Astrocyte of the spinal cord (primary cell): ENCODE measurements around the gene LRRIQ1.

Experiments used
- DNase-seq: peaks from one replicate; pipeline ENCODE4 v3.0.0; 2011; ENCODE audit warnings: low read depth, low spot score
- H3K4me3 ChIP-seq: 2 replicates; pipeline ENCODE4 v1.5.1; 2011; ENCODE audit warnings: low read depth, mild to moderate bottlenecking, low read length, moderate library complexity
- in situ Hi-C: cut with HindIII; loops from 2 replicates; pipeline ENCODE4 v1.10.0; 2017; ENCODE audit warnings: low sequenced_read_pairs
- TF ChIP-seq, protein P1 (sequence below): IDR thresholded peaks from 2 replicates; pipeline ENCODE4 v1.5.1; 2012; ENCODE audit warnings: low read depth, mild to moderate bottlenecking, low read length, inconsistent platforms

LRRIQ1 gene, protein sequence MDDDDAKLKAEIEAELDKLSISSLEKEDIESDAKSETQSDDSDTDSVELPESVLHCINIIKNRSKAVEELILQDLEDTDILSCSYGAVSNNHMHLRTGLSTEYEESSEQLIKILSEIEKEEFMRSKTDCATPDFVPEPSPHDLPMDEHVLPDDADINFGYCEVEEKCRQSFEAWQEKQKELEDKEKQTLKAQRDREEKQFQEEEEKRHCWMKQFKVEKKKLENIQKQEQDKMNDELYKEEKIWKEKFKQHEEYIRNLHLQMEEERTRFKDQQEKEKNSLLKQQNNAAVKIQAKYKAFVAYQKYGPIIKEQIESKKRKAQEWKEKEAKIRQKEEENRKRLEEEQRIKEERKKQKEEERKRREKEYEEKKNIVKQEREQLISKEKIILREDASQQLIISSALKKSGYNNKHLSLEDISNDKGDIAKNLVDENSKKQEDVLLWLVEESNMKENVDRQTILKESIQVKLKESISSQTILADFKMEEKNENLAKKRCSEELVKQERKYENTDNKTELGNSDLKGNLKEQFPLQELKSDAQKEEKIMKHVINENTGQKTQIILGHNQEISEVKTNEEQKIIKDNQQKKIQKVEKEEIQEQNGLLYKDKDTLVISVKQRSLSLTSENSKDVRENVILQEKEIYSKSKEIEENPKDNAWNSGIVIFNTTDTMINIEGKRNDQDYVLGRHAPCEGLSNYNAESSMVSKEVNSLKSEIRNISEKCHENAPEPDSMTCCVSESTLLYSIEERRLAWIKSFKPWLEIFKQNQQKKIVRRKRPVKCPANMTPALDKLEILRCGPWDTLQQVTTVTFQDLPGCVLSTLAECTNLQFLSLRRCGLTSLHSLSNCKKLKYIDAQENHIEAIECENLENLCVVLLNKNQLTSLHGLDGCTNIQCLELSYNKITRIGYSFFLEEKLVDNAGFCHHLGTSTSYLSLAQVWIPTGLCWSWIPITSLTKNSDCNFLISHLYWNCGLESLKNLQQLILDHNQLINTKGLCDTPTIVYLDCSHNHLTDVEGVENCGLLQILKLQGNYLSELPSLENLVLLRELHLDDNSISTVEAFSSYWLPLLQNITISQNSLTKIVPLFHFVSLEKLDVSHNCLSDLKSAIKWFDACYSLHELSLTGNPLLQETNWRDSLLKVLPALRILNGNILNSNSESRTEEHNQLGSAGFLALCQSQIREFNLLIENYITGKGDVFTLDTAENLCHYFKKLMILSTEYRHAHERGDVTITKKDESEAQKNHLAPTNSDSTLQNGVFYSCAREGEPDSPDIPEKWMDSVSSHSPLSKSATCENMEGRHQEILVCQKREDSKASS (N-terminal part only)

DNA sequence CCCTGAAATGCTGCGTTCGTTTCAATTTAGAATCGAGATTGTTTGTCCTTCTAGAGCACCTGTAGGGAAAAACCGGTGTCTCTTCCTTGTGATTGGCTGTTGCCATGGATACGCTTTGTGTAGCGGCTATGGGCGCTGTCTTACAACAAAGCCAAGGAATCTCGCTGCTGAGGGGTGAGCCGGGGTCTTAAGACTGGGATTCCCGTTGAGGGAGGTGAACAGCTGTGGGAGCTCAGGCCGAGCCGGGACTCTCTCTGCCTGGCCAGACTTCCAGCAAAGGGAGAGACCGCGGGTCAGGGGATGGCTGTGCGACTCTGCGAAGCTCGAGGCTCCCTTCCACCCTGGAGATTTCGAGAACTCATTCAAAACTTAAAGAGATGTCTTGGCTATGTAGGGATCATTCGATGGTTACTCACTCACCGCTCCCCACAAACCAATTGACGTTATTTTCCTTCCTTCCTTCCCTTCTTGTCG, at the start of gene LRRIQ1, which contains the start of gene TSPAN19:
Gene LRRIQ1, plus strand, starts transcription at position 118 of the 474 bp plus-strand sequence. CDS start 1,826 bp downstream, outside the sequence.
Gene TSPAN19, minus strand, starts transcription at position 44 of the 474 bp plus-strand sequence. CDS start 6,331 bp downstream, outside the sequence.
- TF ChIP-seq, protein P1, sequence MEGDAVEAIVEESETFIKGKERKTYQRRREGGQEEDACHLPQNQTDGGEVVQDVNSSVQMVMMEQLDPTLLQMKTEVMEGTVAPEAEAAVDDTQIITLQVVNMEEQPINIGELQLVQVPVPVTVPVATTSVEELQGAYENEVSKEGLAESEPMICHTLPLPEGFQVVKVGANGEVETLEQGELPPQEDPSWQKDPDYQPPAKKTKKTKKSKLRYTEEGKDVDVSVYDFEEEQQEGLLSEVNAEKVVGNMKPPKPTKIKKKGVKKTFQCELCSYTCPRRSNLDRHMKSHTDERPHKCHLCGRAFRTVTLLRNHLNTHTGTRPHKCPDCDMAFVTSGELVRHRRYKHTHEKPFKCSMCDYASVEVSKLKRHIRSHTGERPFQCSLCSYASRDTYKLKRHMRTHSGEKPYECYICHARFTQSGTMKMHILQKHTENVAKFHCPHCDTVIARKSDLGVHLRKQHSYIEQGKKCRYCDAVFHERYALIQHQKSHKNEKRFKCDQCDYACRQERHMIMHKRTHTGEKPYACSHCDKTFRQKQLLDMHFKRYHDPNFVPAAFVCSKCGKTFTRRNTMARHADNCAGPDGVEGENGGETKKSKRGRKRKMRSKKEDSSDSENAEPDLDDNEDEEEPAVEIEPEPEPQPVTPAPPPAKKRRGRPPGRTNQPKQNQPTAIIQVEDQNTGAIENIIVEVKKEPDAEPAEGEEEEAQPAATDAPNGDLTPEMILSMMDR: no peak
- H3K4me3 ChIP-seq: peak within 1 kb of the TSS; percentile 87
- in situ Hi-C loops: no loop called here
- peak; percentile 92 for DNase-seq

DNA sequence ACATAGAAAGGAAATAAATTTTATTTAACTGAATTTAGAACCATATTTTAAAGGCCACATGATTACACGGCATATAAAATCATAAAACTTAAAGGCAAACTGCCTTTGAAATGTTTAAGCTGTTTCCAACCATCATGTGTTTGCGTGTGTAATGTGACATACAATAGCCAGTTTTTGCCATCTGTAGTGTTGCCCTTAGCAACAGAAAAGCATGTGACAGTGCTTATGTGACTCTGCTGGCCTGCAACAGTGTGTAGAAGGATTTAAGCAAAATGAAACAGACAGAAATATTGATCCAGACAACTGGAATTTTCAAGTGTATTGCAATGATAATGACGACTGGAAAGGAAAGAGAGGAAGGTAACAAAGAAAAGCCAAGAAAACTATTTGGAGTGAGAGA, 49.6 kb upstream of the LRRIQ1 start:
- in situ Hi-C loops: no loop called here
- TF ChIP-seq, protein P1: no peak
- no peak overlapping the region for H3K4me3 ChIP-seq
- no peak for DNase-seq

DNA sequence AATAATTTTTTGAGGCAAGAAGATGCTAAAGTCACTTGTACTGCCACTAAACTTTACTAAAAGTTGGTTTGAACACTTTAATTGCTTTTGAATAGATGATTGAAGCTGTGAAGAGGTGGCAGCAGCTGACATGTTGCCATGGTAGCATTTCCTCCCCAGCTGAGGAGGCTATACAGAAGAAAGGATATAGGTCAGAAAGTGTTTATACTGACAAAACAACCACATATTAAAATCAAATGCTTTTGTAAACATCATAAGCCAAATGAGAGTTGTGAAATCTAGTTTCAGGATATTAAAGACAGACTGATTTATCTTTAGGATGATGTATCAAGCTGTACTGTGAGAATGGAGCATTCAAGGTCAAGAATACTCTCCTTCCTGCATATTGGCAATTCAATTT, 41.7 kb upstream of the LRRIQ1 start:
- in situ Hi-C loops: no loop called here
- DNase-seq: no peak
- H3K4me3 ChIP-seq: no peak overlapping the region
- TF ChIP-seq, protein P1: no peak

DNA sequence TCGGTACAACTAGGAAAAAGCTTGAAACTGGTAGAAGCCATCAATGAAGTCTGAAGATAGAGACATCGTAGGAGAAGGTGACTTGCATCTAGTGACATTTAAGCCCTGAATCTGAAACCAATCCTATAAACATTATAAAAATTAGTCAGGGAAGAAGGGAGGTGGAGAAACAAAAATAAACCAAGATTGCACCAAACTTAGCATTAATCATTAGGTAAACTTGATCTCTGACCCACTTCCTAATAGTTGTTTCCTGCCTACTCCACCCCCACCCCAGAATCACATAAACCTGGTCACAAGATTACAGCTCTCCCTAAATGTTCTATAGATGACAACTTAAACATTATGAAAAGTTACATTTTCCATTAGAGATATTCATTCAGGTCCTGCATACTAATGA, 40.5 kb upstream of the LRRIQ1 start:
- DNase-seq: no peak
- H3K4me3 ChIP-seq: no peak overlapping the region
- TF ChIP-seq, protein P1: no peak
- in situ Hi-C loops: no loop called here

DNA sequence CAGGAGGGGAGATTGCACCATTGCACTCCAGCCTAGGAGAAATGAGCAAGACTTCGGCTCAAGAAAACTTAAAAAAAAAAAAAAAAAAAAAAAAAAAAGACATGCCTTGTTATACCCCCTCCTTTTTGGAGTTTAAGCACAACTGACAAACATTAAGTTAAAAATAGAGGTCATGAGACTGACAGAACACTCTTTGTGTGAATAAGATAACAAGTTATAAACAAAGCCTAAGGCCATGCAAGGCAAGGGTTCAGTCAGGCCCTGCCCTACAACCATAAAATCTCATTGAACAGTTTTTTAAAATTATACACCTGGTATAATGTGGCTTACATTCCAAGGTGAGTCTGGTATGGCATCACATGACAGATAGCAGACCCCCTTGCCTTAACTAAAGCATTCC, 39.4 kb upstream of the LRRIQ1 start:
- no peak for DNase-seq
- TF ChIP-seq, protein P1: no peak
- in situ Hi-C loops: no loop called here
- H3K4me3 ChIP-seq: no peak overlapping the region

DNA sequence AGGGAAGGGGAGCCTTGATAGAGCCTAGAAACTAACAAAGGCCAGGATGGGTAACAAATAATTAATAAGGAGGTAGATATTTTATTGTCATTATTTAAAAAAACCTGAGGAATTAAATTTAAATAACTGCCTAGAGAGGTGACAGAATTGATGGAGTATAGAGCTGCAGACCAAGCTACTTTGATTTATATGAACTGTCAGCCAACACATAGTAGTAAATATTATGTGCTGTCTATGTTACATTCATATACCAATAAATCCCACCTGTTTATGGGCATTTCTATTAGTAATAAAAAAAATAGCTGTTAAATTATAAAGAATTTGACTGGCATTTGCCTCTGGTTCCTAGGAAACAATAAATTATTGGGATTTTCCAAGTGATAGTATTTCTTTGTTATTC, 37.8 kb upstream of the LRRIQ1 start:
- no peak overlapping the region for H3K4me3 ChIP-seq
- in situ Hi-C loops: no loop called here
- DNase-seq: no peak
- TF ChIP-seq, protein P1: no peak
